SU-DHL-6 (cell line): ENCODE results near the gene CCL5.
"Not testable (repeated sequence)": the region's sequence is repeated elsewhere in the genome, so short reads cannot be mapped to it uniquely, and the experiment has no call there.

Experiments
- CTCF ChIP-seq: fragments of 200-600 bp; sonication (generic); IDR thresholded peaks from one replicate; pipeline ENCODE4 v1.5.1; 2017; ENCODE audit warnings: antibody characterized with exemption, mild to moderate bottlenecking, low read length, moderate library complexity; ENCODE audit not compliant: insufficient read depth, poor library complexity, severe bottlenecking
- EZH2phosphoT487 ChIP-seq: fragments of 200-600 bp; sonication (generic), shearing (Covaris generic); conservative IDR thresholded peaks from 2 replicates; pipeline ENCODE4 v1.6.1; 2018; ENCODE audit warnings: mild to moderate bottlenecking, antibody characterized with exemption, low read length, moderate library complexity, mixed read lengths

- TF ChIP-seq CTCF, EZH2phosphoT487: not testable (repeated sequence)
Observed at GRCh38 chr17:35897772-35898171, 17.6 kb upstream of the CCL5 start.
